H9 (cell line): ENCODE data around the gene DDIAS. TPM values are rescaled to one million over a fixed set of nuclear protein-coding genes. Genes with fewer than 3 reads are reported as not detected.

Experiments used
- DNase-seq: peaks from one replicate; pipeline ENCODE4 v3.0.0-alpha.2; 2017
- H2AFZ ChIP-seq: one replicate; pipeline ENCODE4 v1.6.1; 2013; ENCODE audit warnings: mild to moderate bottlenecking, low read length, control low read depth, moderate library complexity
- H2AK5ac ChIP-seq: 2 replicates; pipeline ENCODE4 v1.6.1; 2013; ENCODE audit warnings: low read length, control low read depth, mixed read lengths; ENCODE audit not compliant: insufficient read length
- H2BK120ac ChIP-seq: one replicate; pipeline ENCODE4 v1.6.1; 2013; ENCODE audit warnings: low read depth, mild to moderate bottlenecking, low read length, control low read depth, inconsistent platforms; ENCODE audit not compliant: poor library complexity, severe bottlenecking
- H2BK12ac ChIP-seq: 2 replicates; pipeline ENCODE4 v1.6.1; 2013; ENCODE audit warnings: low read length, control low read depth, mixed read lengths, low read depth; ENCODE audit not compliant: insufficient read length
- H2BK15ac ChIP-seq: 2 replicates; pipeline ENCODE4 v1.6.1; 2013; ENCODE audit warnings: low read depth, low read length, control low read depth
- H2BK20ac ChIP-seq: one replicate; pipeline ENCODE4 v1.6.1; 2013; ENCODE audit warnings: low read depth, mild to moderate bottlenecking, low read length, control low read depth, inconsistent platforms; ENCODE audit not compliant: poor library complexity, severe bottlenecking
- H2BK5ac ChIP-seq: 2 replicates; pipeline ENCODE4 v1.6.1; 2013; ENCODE audit warnings: low read length, control low read depth, mixed read lengths; ENCODE audit not compliant: insufficient read length
- H3K14ac ChIP-seq: 2 replicates; pipeline ENCODE4 v1.6.1; 2013; ENCODE audit warnings: low read length, control low read depth; ENCODE audit not compliant: insufficient read depth
- H3K18ac ChIP-seq: 2 replicates; pipeline ENCODE4 v1.6.1; 2013; ENCODE audit warnings: low read depth, mild to moderate bottlenecking, mixed read lengths, low read length, control low read depth; ENCODE audit not compliant: insufficient read length
- H3K23ac ChIP-seq: 2 replicates; pipeline ENCODE4 v1.6.1; 2013; ENCODE audit warnings: low read length, control low read depth, mixed read lengths, low read depth; ENCODE audit not compliant: insufficient read length
- H3K23me2 ChIP-seq: 2 replicates; pipeline ENCODE4 v1.6.1; 2013; ENCODE audit warnings: low read depth, mild to moderate bottlenecking, mixed read lengths, low read length, control low read depth; ENCODE audit not compliant: insufficient read length, poor library complexity, severe bottlenecking
- H3K27ac ChIP-seq: 2 replicates; pipeline ENCODE4 v1.5.1; 2013; ENCODE audit warnings: low read length, control low read depth, mixed read lengths, low read depth; ENCODE audit not compliant: insufficient read length
- H3K27me3 ChIP-seq: 2 replicates; pipeline ENCODE4 v1.6.1; 2013; ENCODE audit warnings: low read length, control low read depth, inconsistent platforms; ENCODE audit not compliant: insufficient read depth
- H3K4ac ChIP-seq: 2 replicates; pipeline ENCODE4 v1.6.1; 2013; ENCODE audit warnings: low read depth, mild to moderate bottlenecking, control low read depth, inconsistent platforms, low read length, moderate library complexity
- H3K4me1 ChIP-seq: 2 replicates; pipeline ENCODE4 v1.6.1; 2013; ENCODE audit warnings: low read length, control low read depth, inconsistent platforms; ENCODE audit not compliant: insufficient read depth
- H3K4me2 ChIP-seq: 2 replicates; pipeline ENCODE4 v1.6.1; 2013; ENCODE audit warnings: low read length, control low read depth, mixed read lengths; ENCODE audit not compliant: insufficient read length, insufficient read depth
- H3K56ac ChIP-seq: 2 replicates; pipeline ENCODE4 v1.6.1; 2013; ENCODE audit warnings: low read depth, mild to moderate bottlenecking, mixed read lengths, low read length, control low read depth; ENCODE audit not compliant: insufficient read length
- H3K79me1 ChIP-seq: 2 replicates; pipeline ENCODE4 v1.6.1; 2013; ENCODE audit warnings: low read depth, mild to moderate bottlenecking, moderate library complexity, low read length, control low read depth, inconsistent platforms; ENCODE audit not compliant: insufficient read depth, poor library complexity, severe bottlenecking
- H3K79me2 ChIP-seq: 2 replicates; pipeline ENCODE4 v1.6.1; 2013; ENCODE audit warnings: low read length, control low read depth, inconsistent platforms; ENCODE audit not compliant: insufficient read depth
- H3K9ac ChIP-seq: 2 replicates; pipeline ENCODE4 v1.6.1; 2013; ENCODE audit warnings: low read length, control low read depth, mixed read lengths; ENCODE audit not compliant: insufficient read length; ENCODE audit errors: extremely low read depth
- H3K9me3 ChIP-seq: one replicate; pipeline ENCODE4 v1.6.1; 2013; ENCODE audit warnings: low read depth, low read length, inconsistent platforms; ENCODE audit not compliant: control insufficient read depth
- H3T11ph ChIP-seq: one replicate; pipeline ENCODE4 v1.6.1; 2013; ENCODE audit warnings: mild to moderate bottlenecking, low read length, control low read depth, inconsistent platforms
- H4K20me1 ChIP-seq: one replicate; pipeline ENCODE4 v1.6.1; 2013; ENCODE audit not compliant: control insufficient read depth, insufficient read length, insufficient read depth
- H4K5ac ChIP-seq: 2 replicates; pipeline ENCODE4 v1.6.1; 2013; ENCODE audit warnings: low read depth, mild to moderate bottlenecking, mixed read lengths, low read length, control low read depth; ENCODE audit not compliant: insufficient read length
- H4K8ac ChIP-seq: replicated peaks from 2 replicates; pipeline ENCODE4 v1.6.1; 2013; ENCODE audit warnings: low read length, control low read depth, mixed read lengths, low read depth; ENCODE audit not compliant: insufficient read length
- H4K91ac ChIP-seq: 2 replicates; pipeline ENCODE4 v1.6.1; 2013; ENCODE audit warnings: low read depth, mild to moderate bottlenecking, moderate library complexity, mixed read lengths, low read length, control low read depth; ENCODE audit not compliant: insufficient read length
- H3K27ac Mint-ChIP-seq, 3 experiments: 2 replicates in 2 of 3; 3 replicates in 1 of 3; pipeline ENCODE4 v1.8.0; 2020 to 2021; ENCODE audit warnings: mixed read lengths in 3 of 3, mild to moderate bottlenecking in 1 of 3, moderate library complexity in 1 of 3
- H3K27me3 Mint-ChIP-seq: 2 replicates; pipeline ENCODE4 v1.8.0; 2021; ENCODE audit warnings: low read depth, mild to moderate bottlenecking, moderate library complexity, mixed read lengths
- H3K36me3 Mint-ChIP-seq, 3 experiments: 2 replicates in 2 of 3; 3 replicates in 1 of 3; pipeline ENCODE4 v1.8.0; 2020 to 2021; ENCODE audit warnings: low read depth in 3 of 3, mixed read lengths in 3 of 3; ENCODE audit not compliant: insufficient read depth in 1 of 3
- H3K4me1 Mint-ChIP-seq, 2 experiments: 2 replicates each; pipeline ENCODE4 v1.8.0; 2020; ENCODE audit warnings: mixed read lengths in 2 of 2
- H3K4me3 Mint-ChIP-seq, 2 experiments: 2 replicates in 1 of 2; 3 replicates in 1 of 2; pipeline ENCODE4 v1.8.0; 2020 to 2021; ENCODE audit warnings: mild to moderate bottlenecking in 2 of 2, mixed read lengths in 2 of 2, moderate library complexity in 1 of 2
- H3K9me3 Mint-ChIP-seq, 2 experiments: 2 replicates in 1 of 2; 3 replicates in 1 of 2; pipeline ENCODE4 v1.8.0; 2020; ENCODE audit warnings: mild to moderate bottlenecking in 2 of 2, mixed read lengths in 2 of 2, moderate library complexity in 1 of 2
- WGBS: extraction: QIAGEN DNeasy Blood & Tissue Kit; methylation state at CpG from one replicate; pipeline ENCODE4 v1.1.7; 2013; ENCODE audit warnings: missing lambda C conversion rate, low lambda C conversion rate, mixed read lengths; ENCODE audit not compliant: insufficient read length; ENCODE audit errors: extremely low coverage; 5-methylcytosine and 5-hydroxymethylcytosine counted together
- total RNA-seq: library from RNA; stranded (reverse); gene quantifications from 2 replicates; pipeline ENCODE4 v1.2.1, GENCODE V29; 2021
- TF ChIP-seq, protein P1 (sequence below): fragments of 200-600 bp; sonication (generic); conservative IDR thresholded peaks from 3 replicates; pipeline ENCODE4 v1.8.0; 2021; ENCODE audit warnings: antibody characterized with exemption, mild to moderate bottlenecking

Gene DDIAS
- total RNA-seq, 1 experiment from 2014 or later: 18.6 TPM

GRCh38 chr11:82867495-82868082 lies 33.9 kb upstream of the DDIAS start:
- no peak overlapping the region for H3K56ac ChIP-seq
- H3K36me3 Mint-ChIP-seq: no peaks in the 10 kb centered on the region
- no peak overlapping the region for H3K4me2 ChIP-seq

More at GRCh38 chr11:82867495-82868082, 33.9 kb upstream of the DDIAS start:
- no peak overlapping the region for H3K27ac ChIP-seq
- H2BK15ac ChIP-seq: no peak overlapping the region
- no peak overlapping the region for H2BK12ac ChIP-seq
- Mint-ChIP-seq H3K27ac (peak overlapping the region in 2 of 3 experiments; percentile 37 to 56; a peak in 1 of 7 replicates), H3K4me3 (no peak overlapping the region), H3K4me1 (peaks cover 2 to 13% of the 10 kb centered on the region in 2 experiments), H3K9me3 (no peaks in the 10 kb centered on the region), H3K27me3 (no peaks in the 10 kb centered on the region)
- no peak overlapping the region for H3K23ac ChIP-seq
- H3K9me3 ChIP-seq: no peaks in the 10 kb centered on the region
- no peak overlapping the region for H2BK20ac ChIP-seq
- H3K4ac ChIP-seq: no peak overlapping the region
- peak; percentile 75 for DNase-seq
- H2BK120ac ChIP-seq: no peak overlapping the region
- no peak overlapping the region for H4K91ac ChIP-seq
- H2AFZ ChIP-seq: no peak overlapping the region
- H3K14ac ChIP-seq: no peak overlapping the region
- no peaks in the 10 kb centered on the region for H3K79me2 ChIP-seq
- no peaks in the 10 kb centered on the region for H3K4me1 ChIP-seq
- H3K27me3 ChIP-seq: no peaks in the 10 kb centered on the region
- no peak overlapping the region for H4K5ac ChIP-seq
- whole genome bisulfite sequencing: no CpG with 5 or more reads among the region's 10 CpGs
- no peak overlapping the region for H3K18ac ChIP-seq
- no peaks in the 10 kb centered on the region for H3K79me1 ChIP-seq
- H3K9ac ChIP-seq: no peak overlapping the region
- TF ChIP-seq, protein P1, sequence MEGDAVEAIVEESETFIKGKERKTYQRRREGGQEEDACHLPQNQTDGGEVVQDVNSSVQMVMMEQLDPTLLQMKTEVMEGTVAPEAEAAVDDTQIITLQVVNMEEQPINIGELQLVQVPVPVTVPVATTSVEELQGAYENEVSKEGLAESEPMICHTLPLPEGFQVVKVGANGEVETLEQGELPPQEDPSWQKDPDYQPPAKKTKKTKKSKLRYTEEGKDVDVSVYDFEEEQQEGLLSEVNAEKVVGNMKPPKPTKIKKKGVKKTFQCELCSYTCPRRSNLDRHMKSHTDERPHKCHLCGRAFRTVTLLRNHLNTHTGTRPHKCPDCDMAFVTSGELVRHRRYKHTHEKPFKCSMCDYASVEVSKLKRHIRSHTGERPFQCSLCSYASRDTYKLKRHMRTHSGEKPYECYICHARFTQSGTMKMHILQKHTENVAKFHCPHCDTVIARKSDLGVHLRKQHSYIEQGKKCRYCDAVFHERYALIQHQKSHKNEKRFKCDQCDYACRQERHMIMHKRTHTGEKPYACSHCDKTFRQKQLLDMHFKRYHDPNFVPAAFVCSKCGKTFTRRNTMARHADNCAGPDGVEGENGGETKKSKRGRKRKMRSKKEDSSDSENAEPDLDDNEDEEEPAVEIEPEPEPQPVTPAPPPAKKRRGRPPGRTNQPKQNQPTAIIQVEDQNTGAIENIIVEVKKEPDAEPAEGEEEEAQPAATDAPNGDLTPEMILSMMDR: peak; percentile 81
- H4K8ac ChIP-seq: no peak overlapping the region
- H3T11ph ChIP-seq: no peak overlapping the region
- no peaks in the 10 kb centered on the region for H3K23me2 ChIP-seq
- no peak overlapping the region for H2BK5ac ChIP-seq
- H2AK5ac ChIP-seq: no peak overlapping the region
- no peaks in the 10 kb centered on the region for H4K20me1 ChIP-seq
